Activated CD4-positive, alpha-beta T cell treated with anti-CD3 and anti-CD28 coated beads, Interleukin-2, amount 10 ng/mL, durations not matched to agents 7 days and 5 days (primary cell): Measurements from ENCODE around the gene CSH1. TPM values are rescaled to one million over a fixed set of nuclear protein-coding genes. Genes with fewer than 3 reads are reported as not detected.

ENCODE experiments used
- total RNA-seq, 2 experiments: library from RNA; stranded (reverse); gene quantifications; one replicate each; pipeline ENCODE4 v1.2.3, GENCODE V29; 2021

The CSH1 gene
- total RNA-seq, 2 experiments from 2014 or later: not detected

Other genes starting within 250 kb of the CSH1 start
- 100 to 1,000 TPM; 409 to 433 TPM for gene LIMD2, start 196.4 kb downstream of the CSH1 start, total RNA-seq
- gene STRADA, start 154.8 kb downstream of the CSH1 start, total RNA-seq: 10 to 100 TPM; 46.8 to 49.0 TPM
- 10 to 100 TPM; 59.2 to 65.4 TPM for gene CCDC47, start 123.0 kb downstream of the CSH1 start, total RNA-seq
- gene DDX42, start 122.4 kb downstream of the CSH1 start, total RNA-seq: 100 to 1,000 TPM; 122 to 153 TPM
- gene PSMC5, start 69.1 kb downstream of the CSH1 start, total RNA-seq: 100 to 1,000 TPM; 119 to 155 TPM
- 10 to 100 TPM; 49.2 to 55.0 TPM for gene FTSJ3, start 68.9 kb downstream of the CSH1 start, total RNA-seq
- gene SMARCD2, start 53.9 kb downstream of the CSH1 start, total RNA-seq: 100 to 1,000 TPM; 133 to 138 TPM
- gene CSH2, start 22.9 kb downstream of the CSH1 start, total RNA-seq: not detected
- not detected for gene GH2, start 14.6 kb downstream of the CSH1 start, total RNA-seq
- not detected for gene CSHL1, start 14.7 kb upstream of the CSH1 start, total RNA-seq
- not detected for gene GH1, start 22.3 kb upstream of the CSH1 start, total RNA-seq
- gene CD79B, start 35.8 kb upstream of the CSH1 start, total RNA-seq: 10 to 100 TPM; 34.6 to 39.9 TPM
- under 1 TPM; 0.04 to 0.17 TPM for gene SCN4A, start 76.3 kb upstream of the CSH1 start, total RNA-seq
- 1 to 10 TPM; 3.8 TPM for gene PRR29, start 101.8 kb upstream of the CSH1 start, total RNA-seq
- 100 to 1,000 TPM; 113 to 116 TPM for gene ICAM2, start 124.1 kb upstream of the CSH1 start, total RNA-seq
- gene ERN1, start 233.6 kb upstream of the CSH1 start, total RNA-seq: 10 to 100 TPM; 50.1 to 57.5 TPM